Duodenal mucosa (tissue), 2 donors: ENCODE results near the gene H3-3A.
A peak's percentile ranks its signal among the peaks of the same experiment; 100 is the strongest.
"Not testable (repeated sequence)": the region's sequence is repeated elsewhere in the genome, so short reads cannot be mapped to it uniquely, and the experiment has no call there.

Experiments used
- H3K27ac ChIP-seq: one replicate; pipeline ENCODE4 v1.7.0; 2013; ENCODE audit warnings: low read depth, low read length
- H3K27me3 ChIP-seq, 2 donors: one replicate each; pipeline ENCODE4 v1.7.0; 2013; ENCODE audit warnings: low read length in 2 of 2, control low read depth in 1 of 2; ENCODE audit not compliant: insufficient read depth in 2 of 2, control insufficient read depth in 1 of 2
- H3K36me3 ChIP-seq, 2 donors: one replicate each; pipeline ENCODE4 v1.7.0; 2013; ENCODE audit warnings: low read length in 2 of 2, control low read depth in 1 of 2; ENCODE audit not compliant: insufficient read depth in 2 of 2, control insufficient read depth in 1 of 2
- H3K4me1 ChIP-seq, 2 donors: one replicate each; pipeline ENCODE4 v1.7.0; 2013; ENCODE audit warnings: low read length in 2 of 2, control low read depth in 1 of 2; ENCODE audit not compliant: insufficient read depth in 2 of 2, control insufficient read depth in 1 of 2
- H3K4me3 ChIP-seq, 2 donors: one replicate each; pipeline ENCODE4 v1.7.0; 2013; ENCODE audit warnings: low read length in 2 of 2, low read depth in 1 of 2
- H3K9ac ChIP-seq, 2 donors: one replicate each; pipeline ENCODE4 v1.7.0; 2013; ENCODE audit warnings: low read length in 2 of 2, low read depth in 1 of 2
- H3K9me3 ChIP-seq, 2 donors: one replicate each; pipeline ENCODE4 v1.7.0; 2013; ENCODE audit warnings: low read length in 2 of 2, control low read depth in 1 of 2; ENCODE audit not compliant: control insufficient read depth in 1 of 2

The H3-3A gene

DNA sequence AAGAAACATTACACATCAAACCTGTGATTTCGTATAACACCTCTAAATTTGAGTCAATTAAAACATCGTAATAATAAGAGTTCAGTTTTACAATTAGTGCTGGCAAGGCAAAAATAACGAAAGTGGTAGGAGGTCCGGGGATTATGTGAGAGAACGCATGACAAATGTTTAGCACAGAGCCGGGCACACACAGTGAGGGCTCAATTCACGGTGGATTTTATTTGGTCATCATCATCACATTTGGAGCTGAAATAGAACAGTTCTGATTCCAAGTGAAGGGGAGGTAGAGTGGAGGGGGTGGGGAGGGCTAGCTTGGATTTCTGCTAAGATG is 20.0 kb downstream of the H3-3A start:
- no peak overlapping the region for H3K27ac ChIP-seq

DNA sequence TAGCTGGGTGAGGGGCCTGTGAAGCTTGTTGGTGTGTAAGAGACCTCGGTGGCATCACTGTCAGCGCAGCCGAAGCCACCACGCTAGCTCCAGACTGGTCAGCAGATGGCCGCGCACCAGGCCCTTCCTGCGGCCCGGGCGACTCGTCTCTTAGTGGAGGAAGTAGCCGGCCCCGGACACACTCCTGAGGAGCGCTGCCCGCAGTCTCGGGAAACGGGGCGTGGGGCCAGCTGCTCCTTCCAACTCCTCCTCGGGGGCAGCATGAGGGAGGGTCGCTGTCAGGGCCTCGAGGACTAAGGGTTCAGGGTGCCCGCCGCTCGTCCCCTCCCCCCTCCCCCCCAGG is 20.4 kb downstream of the H3-3A start:
- Histone ChIP-seq H3K36me3 (no peaks in the 10 kb centered on the region), H3K4me1 (peaks cover 0 to 6% of the 10 kb centered on the region in 2 donors), H3K9ac (peak overlapping the region; percentile 38 to 72), H3K27me3 (no peaks in the 10 kb centered on the region), H3K4me3 (peak overlapping the region; percentile 72 to 84), H3K9me3 (no peaks in the 10 kb centered on the region), H3K27ac (no peak overlapping the region)

More for the DNA sequence above, 20.0 kb downstream of the H3-3A start:
- H3K9me3 ChIP-seq: no peaks in the 10 kb centered on the region
- peaks cover 0 to 6% of the 10 kb centered on the region in 2 donors for H3K4me1 ChIP-seq
- H3K27me3 ChIP-seq: no peaks in the 10 kb centered on the region
- H3K36me3 ChIP-seq: no peaks in the 10 kb centered on the region
- H3K9ac ChIP-seq: peak overlapping the region; percentile 38 to 72
- peak overlapping the region; percentile 72 to 84 for H3K4me3 ChIP-seq

DNA sequence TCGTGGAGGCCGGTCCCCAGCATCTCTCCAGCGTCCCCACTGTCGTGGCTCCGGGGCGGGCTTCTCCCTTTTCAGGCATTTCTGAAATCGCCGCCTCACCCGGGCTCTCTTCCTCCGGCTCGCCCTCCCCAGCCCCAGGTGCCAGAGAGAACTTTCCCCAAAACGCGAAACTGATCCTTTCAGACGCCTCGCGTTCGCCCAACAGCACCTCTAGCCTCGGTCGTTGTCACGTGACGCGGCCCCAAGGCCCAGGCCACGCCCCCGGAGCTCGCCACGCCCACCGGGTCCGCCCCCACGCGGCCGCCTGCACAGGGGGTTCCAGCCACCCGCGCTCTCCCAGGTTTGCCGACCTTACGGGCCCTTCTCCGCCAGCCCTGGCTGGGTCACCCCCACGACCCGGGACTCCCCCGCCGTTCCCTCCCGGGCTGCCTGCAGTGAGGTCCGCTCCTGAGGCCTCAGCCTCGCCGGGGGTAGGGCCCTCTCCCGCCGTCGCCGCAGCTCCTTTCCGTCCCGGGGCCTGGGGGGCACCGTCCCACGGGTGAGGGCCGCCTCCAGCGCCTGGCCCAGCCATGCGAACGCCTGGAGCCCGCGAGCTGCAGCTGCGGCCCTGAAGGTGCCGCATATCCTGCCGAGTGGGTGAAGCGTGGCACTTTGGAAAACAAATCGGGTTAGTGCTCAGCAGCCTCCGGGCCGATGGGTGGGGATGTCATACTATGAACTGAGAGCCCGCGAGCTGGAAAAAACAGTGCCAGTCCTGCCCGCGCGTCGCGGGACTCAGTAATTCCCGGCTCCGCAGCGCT is 21.0 kb downstream of the H3-3A start:
- Histone ChIP-seq H3K4me3 (peak overlapping the region; percentile 72 to 84), H3K9me3 (no peaks in the 10 kb centered on the region), H3K27ac (no peak overlapping the region), H3K27me3 (no peaks in the 10 kb centered on the region), H3K36me3 (no peaks in the 10 kb centered on the region), H3K9ac (peak overlapping the region; percentile 38 to 72), H3K4me1 (peaks cover 0 to 6% of the 10 kb centered on the region in 2 donors)

DNA sequence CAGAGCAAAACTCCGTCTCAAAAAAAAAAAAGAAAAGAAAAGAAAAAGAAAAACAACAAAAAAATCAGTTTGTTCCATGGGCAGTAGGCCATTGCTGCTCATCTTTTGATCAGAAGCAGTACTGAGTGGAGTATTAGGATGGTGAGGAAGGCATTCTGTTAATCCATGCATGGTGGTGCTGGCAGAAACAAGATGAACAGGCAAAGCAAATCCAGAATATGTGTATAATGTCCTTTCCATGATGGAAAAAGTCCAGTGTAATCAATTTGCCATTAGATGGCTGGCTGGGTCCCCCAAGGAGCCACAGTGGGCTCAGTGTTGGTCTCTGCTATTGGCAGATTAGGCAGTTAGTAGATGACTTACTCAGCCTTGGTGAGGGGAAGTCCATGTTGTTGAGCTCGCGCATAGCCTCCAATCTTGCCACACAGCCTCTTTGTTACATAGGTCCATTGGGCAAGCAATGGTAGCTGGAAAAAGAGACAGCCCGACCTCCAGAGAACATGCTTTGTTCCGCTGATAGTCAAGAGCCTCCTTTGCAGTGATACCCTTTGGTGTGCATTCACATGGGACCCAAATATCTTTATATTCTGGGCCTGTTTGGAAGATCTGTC is 23.3 kb downstream of the H3-3A start:
- peaks cover 0 to 6% of the 10 kb centered on the region in 2 donors for H3K4me1 ChIP-seq
- no peaks in the 10 kb centered on the region for H3K27me3 ChIP-seq
- no peaks in the 10 kb centered on the region for H3K9me3 ChIP-seq
- no peak overlapping the region for H3K9ac ChIP-seq
- H3K4me3 ChIP-seq: no peak overlapping the region
- H3K36me3 ChIP-seq: no peaks in the 10 kb centered on the region
- no peak overlapping the region for H3K27ac ChIP-seq

DNA sequence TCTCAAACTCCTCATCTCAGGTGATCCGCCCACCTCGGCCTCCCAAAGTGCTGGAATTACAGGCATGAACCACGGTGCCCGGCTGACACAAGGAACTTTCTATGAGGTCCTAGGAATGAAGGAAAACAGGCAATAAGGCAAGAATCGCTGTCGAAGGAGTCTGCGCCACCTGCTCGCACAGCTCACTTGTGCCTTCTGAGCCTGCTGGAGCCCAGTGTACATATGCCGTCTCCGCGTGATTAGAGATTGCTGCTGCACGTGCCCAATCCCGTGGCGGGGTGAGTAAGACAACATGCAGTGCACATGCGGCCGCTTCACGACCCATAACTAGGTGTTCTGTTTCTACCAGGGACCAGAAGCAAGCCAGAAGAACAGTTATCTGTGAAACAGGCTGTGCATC is 24.3 kb downstream of the H3-3A start:
- Histone ChIP-seq H3K4me3 (no peak overlapping the region), H3K9ac (no peak overlapping the region), H3K9me3 (no peaks in the 10 kb centered on the region), H3K27me3 (no peaks in the 10 kb centered on the region), H3K4me1 (peaks cover 0 to 6% of the 10 kb centered on the region in 2 donors), H3K36me3 (no peaks in the 10 kb centered on the region), H3K27ac (no peak overlapping the region)

DNA sequence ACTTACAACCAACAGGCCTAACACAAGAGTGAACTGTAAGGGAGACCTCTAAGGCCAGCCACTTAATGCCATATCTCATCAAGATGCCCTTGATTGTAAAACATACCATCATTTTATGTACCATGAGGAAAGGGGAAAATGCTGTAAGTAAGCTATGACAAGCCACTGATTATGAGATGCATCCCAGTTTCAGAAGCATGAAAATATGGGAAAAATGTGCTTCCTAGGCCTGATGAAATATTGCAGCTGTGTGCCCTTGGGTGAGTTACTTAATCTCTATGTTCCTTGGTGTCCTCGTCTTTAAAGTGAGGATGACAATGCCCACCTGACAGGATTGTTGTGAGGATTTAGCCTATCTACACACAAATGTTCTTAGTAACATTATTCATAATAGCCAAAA is 28.9 kb downstream of the H3-3A start:
- no peaks in the 10 kb centered on the region for H3K9me3 ChIP-seq
- no peak overlapping the region for H3K4me3 ChIP-seq
- no peaks in the 10 kb centered on the region for H3K4me1 ChIP-seq

DNA sequence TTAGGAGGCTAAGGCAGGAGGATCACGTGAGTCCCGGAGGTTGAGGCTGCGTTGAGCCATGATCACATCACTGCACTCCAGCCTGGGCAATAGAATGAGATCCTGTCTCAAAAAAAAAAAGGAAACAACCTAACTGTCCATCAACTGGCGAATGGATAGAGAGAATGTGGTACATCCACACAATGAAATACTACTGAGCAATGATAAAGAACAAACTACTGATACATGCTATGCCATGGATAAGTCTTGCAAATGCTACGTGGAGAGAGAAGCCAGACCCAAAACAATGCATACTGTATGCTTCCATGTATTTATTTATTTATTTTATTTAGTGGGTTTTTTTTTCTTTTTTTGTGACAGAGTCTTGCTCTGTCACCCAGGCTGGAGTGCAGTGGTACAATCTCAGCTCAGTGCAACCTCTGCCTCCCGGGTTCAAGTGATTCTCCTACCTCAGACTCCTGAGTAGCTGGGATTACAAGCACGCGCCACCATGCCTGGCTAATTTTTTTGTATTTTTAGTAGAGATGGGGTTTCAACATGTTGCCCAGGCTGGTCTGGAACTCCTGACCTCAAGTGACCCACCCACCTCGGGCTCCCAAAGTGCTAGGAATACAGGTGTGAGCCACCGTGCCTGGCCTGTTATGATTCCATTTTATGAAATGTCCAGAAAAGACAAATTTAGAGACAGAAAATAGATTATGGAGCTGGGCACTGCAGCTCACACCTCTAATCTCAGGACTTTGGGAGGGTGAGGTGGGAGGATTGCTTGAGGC is 29.7 kb downstream of the H3-3A start:
- not testable (repeated sequence) for H3K27me3 ChIP-seq, H3K9me3 ChIP-seq, H3K36me3 ChIP-seq, H3K4me3 ChIP-seq, H3K9ac ChIP-seq, H3K4me1 ChIP-seq, H3K27ac ChIP-seq

More for the DNA sequence above, 28.9 kb downstream of the H3-3A start:
- H3K36me3 ChIP-seq: no peaks in the 10 kb centered on the region
- no peaks in the 10 kb centered on the region for H3K27me3 ChIP-seq
- no peak overlapping the region for H3K9ac ChIP-seq
- H3K27ac ChIP-seq: no peak overlapping the region

DNA sequence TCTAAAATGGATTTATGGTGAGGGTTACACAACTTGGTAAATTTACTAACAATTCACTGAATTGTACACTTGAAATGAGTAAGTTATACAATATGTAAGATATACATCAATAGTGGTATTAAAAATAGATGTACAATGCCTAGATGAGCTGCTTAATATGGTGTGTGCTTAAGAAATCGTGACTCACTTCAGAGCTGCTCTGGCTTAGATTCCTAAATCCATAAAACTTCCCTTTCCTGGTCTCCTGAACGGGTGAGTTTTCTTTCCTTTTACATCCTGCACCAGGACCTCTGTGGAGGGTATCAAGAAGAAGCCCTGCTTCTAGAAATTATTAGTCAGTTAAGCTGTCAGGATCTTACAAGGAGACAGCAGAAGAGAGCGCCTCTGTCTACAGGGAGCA is 30.4 kb downstream of the H3-3A start:
- no peak overlapping the region for H3K4me3 ChIP-seq
- H3K9ac ChIP-seq: no peak overlapping the region
- H3K9me3 ChIP-seq: no peaks in the 10 kb centered on the region
- H3K27ac ChIP-seq: no peak overlapping the region
- no peaks in the 10 kb centered on the region for H3K36me3 ChIP-seq
- no peaks in the 10 kb centered on the region for H3K4me1 ChIP-seq
- H3K27me3 ChIP-seq: no peaks in the 10 kb centered on the region

DNA sequence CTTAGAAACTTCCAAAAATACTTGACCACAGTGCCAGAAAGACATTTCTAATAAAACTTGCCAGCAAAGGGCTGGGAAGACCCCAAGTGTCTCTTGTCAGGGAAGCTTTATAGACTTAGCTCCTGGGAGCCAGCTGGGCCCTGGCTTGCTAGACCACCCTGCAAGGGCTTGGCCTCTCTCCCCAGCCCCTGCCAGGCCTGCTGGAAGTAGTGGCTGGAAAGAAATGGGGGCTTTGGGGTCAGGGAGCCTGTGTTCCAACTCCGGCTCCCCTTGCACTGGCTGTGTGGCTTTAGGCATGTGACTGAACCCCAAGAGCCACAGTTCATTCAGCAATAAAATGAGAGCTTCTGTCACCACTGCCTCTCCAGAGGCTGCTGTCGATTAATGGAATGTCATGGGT is 31.1 kb downstream of the H3-3A start:
- Histone ChIP-seq H3K36me3 (no peaks in the 10 kb centered on the region), H3K4me1 (no peaks in the 10 kb centered on the region), H3K27me3 (no peaks in the 10 kb centered on the region), H3K9me3 (no peaks in the 10 kb centered on the region), H3K9ac (no peak overlapping the region), H3K27ac (no peak overlapping the region), H3K4me3 (no peak overlapping the region)

DNA sequence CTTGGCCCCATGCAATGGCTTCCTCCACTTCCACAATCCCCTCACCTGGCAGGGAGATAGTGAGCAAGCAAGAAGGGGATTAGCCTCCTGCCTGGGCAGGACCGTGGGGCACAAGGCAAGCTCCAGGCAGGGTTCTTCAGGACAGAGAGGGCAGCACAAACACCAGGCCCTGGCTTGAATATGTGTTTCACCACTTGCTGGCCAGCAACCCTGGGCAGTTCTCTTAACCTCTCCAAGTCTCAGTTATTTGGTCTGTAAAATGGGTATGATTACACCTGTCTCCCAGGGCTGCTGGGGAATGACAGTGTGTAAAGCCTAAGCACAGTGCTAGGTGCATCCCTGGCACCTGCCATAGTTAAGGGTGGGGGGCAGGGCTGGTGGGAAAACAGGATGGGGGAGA is 31.9 kb downstream of the H3-3A start:
- Histone ChIP-seq H3K4me1 (no peaks in the 10 kb centered on the region), H3K4me3 (no peak overlapping the region), H3K36me3 (no peaks in the 10 kb centered on the region), H3K27me3 (no peaks in the 10 kb centered on the region), H3K9ac (no peak overlapping the region), H3K9me3 (no peaks in the 10 kb centered on the region), H3K27ac (no peak overlapping the region)
